ENCODE results near the gene MAML3.

The MAML3 gene

GRCh38 chr4:139834226-139834662 lies 319.7 kb downstream of the MAML3 start:
- no peaks in the 10 kb centered on the region for H3K36me3 ChIP-seq (ENCODE audit: insufficient read depth, low read depth, low read length)
- no peak overlapping the region for H3K27ac ChIP-seq (ENCODE audit: low read length)
- no peaks in the 10 kb centered on the region for H3K9me3 ChIP-seq (ENCODE audit: insufficient read depth, low read depth, low read length)
- H3K4me1 ChIP-seq (ENCODE audit: insufficient read depth, low read length) = peaks cover 17% of the 10 kb centered on the region
- H3K9ac ChIP-seq (ENCODE audit: low read depth, low read length) = no peak overlapping the region
- H3K4me3 ChIP-seq (ENCODE audit: low read length) = no peak overlapping the region
- H3K27me3 ChIP-seq (ENCODE audit: insufficient read depth, low read length) = no peaks in the 10 kb centered on the region

DNA sequence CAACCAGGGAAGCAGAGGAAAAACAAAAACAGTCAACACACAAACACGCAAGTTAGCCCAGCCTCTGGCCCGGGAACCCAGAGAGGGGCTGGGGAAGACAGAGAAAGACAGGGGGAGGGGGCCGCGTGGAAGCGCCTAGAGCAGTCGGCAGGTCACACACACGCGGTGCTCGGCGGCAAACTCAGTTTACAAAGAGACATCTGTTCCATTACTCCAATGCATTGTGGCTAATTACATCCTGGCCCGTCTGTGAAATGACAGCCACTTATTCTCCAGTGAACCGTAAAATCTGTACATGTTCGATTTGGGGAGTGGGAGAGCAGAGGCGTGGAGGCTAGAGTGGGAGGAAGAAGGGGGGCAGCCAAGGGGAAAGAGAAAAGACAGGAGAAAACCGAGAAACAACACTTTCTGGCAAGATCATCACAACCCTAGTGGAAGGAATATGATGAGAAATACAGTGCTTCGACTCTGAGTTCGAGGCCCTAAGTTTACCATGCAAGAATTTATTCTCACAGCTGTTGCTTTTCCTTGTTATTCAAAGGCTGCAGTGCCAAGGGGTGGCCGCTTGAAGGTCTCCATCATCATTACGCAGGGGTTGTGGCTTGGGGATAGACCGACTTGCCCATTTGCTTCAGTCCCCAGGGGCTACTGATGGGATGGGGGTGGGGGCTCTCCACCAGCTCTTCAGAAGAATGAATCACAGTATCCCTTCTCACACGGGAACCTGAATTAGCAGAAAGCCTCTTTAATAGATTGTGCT lies 320.7 kb downstream of the MAML3 start:
- H3K9ac ChIP-seq (ENCODE audit: low read depth, low read length) = no peak overlapping the region
- no peak overlapping the region for H3K4me3 ChIP-seq (ENCODE audit: low read length)
- H3K4me1 ChIP-seq (ENCODE audit: insufficient read depth, low read length) = peaks cover 17% of the 10 kb centered on the region
- no peaks in the 10 kb centered on the region for H3K9me3 ChIP-seq (ENCODE audit: insufficient read depth, low read depth, low read length)
- no peaks in the 10 kb centered on the region for H3K36me3 ChIP-seq (ENCODE audit: insufficient read depth, low read depth, low read length)
- no peak overlapping the region for H3K27ac ChIP-seq (ENCODE audit: low read length)
- no peaks in the 10 kb centered on the region for H3K27me3 ChIP-seq (ENCODE audit: insufficient read depth, low read length)

GRCh38 chr4:139828966-139829664 lies 324.9 kb downstream of the MAML3 start:
- Histone ChIP-seq H3K27ac (ENCODE audit: low read length) (no peak overlapping the region), H3K9me3 (ENCODE audit: insufficient read depth, low read depth, low read length) (no peaks in the 10 kb centered on the region), H3K27me3 (ENCODE audit: insufficient read depth, low read length) (no peaks in the 10 kb centered on the region), H3K9ac (ENCODE audit: low read depth, low read length) (no peak overlapping the region), H3K4me3 (ENCODE audit: low read length) (no peak overlapping the region), H3K4me1 (ENCODE audit: insufficient read depth, low read length) (peaks cover 39% of the 10 kb centered on the region), H3K36me3 (ENCODE audit: insufficient read depth, low read depth, low read length) (no peaks in the 10 kb centered on the region)

DNA sequence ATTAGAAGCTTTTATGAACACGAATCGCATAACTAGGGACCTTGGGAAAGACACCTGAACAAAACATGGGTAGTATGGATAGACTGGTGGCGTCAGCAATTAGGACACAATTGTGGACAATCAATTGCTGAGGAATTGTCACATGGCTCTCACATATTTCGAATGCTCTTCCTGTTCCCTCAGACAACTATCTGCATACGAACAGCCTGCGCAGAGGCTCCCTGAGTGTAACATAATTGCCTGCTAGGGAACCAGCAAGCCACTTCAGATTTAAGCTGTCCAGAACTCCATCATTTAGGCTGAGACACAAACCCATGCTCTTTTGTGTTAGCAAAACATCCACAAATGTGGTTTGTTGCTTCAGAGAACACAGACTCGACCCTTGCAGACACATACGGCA lies 327.6 kb downstream of the MAML3 start:
- peak overlapping the region; percentile 37; the same call in 1 of the 2 replicates for H3K9ac ChIP-seq (ENCODE audit: low read depth, low read length)
- peaks cover 41% of the 10 kb centered on the region for H3K4me1 ChIP-seq (ENCODE audit: insufficient read depth, low read length)
- no peak overlapping the region for H3K27ac ChIP-seq (ENCODE audit: low read length)
- H3K9me3 ChIP-seq (ENCODE audit: insufficient read depth, low read depth, low read length) = peaks cover 3% of the 10 kb centered on the region; the same call in 1 of the 2 replicates
- H3K27me3 ChIP-seq (ENCODE audit: insufficient read depth, low read length) = no peaks in the 10 kb centered on the region
- no peaks in the 10 kb centered on the region for H3K36me3 ChIP-seq (ENCODE audit: insufficient read depth, low read depth, low read length)
- H3K4me3 ChIP-seq (ENCODE audit: low read length) = no peak overlapping the region

- Histone ChIP-seq H3K27me3 (ENCODE audit: insufficient read depth, low read length) (no peaks in the 10 kb centered on the region), H3K36me3 (ENCODE audit: insufficient read depth, low read depth, low read length) (no peaks in the 10 kb centered on the region), H3K9me3 (ENCODE audit: insufficient read depth, low read depth, low read length) (peaks cover 4% of the 10 kb centered on the region; the same call in 1 of the 2 replicates), H3K4me1 (ENCODE audit: insufficient read depth, low read length) (peaks cover 41% of the 10 kb centered on the region), H3K9ac (ENCODE audit: low read depth, low read length) (peak overlapping the region; percentile 37; the same call in 1 of the 2 replicates), H3K4me3 (ENCODE audit: low read length) (peak overlapping the region; percentile 53; the same call in 1 of the 2 replicates), H3K27ac (ENCODE audit: low read length) (peak overlapping the region; percentile 60)
Measured at GRCh38 chr4:139825523-139826014, 328.4 kb downstream of the MAML3 start.

- Histone ChIP-seq H3K4me1 (ENCODE audit: insufficient read depth, low read length) (peaks cover 41% of the 10 kb centered on the region), H3K9me3 (ENCODE audit: insufficient read depth, low read depth, low read length) (peaks cover 4% of the 10 kb centered on the region; the same call in 1 of the 2 replicates), H3K4me3 (ENCODE audit: low read length) (peak overlapping the region; percentile 53; the same call in 1 of the 2 replicates), H3K27ac (ENCODE audit: low read length) (peak overlapping the region; percentile 60), H3K9ac (ENCODE audit: low read depth, low read length) (peak overlapping the region; percentile 37; the same call in 1 of the 2 replicates), H3K36me3 (ENCODE audit: insufficient read depth, low read depth, low read length) (no peaks in the 10 kb centered on the region), H3K27me3 (ENCODE audit: insufficient read depth, low read length) (no peaks in the 10 kb centered on the region)
Measured at GRCh38 chr4:139824882-139825522, 329.0 kb downstream of the MAML3 start.

GRCh38 chr4:139823746-139824145 lies 330.2 kb downstream of the MAML3 start:
- H3K4me3 ChIP-seq (ENCODE audit: low read length) = no peak overlapping the region
- H3K27ac ChIP-seq (ENCODE audit: low read length) = peak overlapping the region; percentile 13
- H3K36me3 ChIP-seq (ENCODE audit: insufficient read depth, low read depth, low read length) = no peaks in the 10 kb centered on the region
- peak overlapping the region; percentile 3; the same call in 1 of the 2 replicates for H3K9ac ChIP-seq (ENCODE audit: low read depth, low read length)
- H3K9me3 ChIP-seq (ENCODE audit: insufficient read depth, low read depth, low read length) = peaks cover 4% of the 10 kb centered on the region; the same call in 1 of the 2 replicates
- H3K4me1 ChIP-seq (ENCODE audit: insufficient read depth, low read length) = peaks cover 41% of the 10 kb centered on the region
- H3K27me3 ChIP-seq (ENCODE audit: insufficient read depth, low read length) = no peaks in the 10 kb centered on the region

DNA sequence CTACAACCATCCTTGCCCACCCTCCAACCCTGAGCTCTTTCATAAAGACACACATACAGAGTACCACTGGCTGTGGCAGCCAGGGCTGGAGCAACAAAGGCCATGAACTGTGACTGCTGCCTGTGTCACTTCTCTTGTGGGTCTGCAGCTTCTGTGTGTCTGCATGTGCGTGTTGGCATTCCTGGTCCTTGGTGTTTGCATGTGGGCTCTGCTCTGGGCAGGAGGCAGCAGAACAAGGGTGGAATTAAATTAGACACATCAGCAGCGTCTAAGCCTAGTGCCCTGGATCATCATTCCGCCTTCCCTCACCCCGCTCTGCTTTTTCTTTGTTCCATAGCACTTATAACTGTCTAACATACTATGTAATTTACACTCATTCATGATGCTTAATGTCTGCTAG lies 330.6 kb downstream of the MAML3 start:
- Histone ChIP-seq H3K9ac (ENCODE audit: low read depth, low read length) (no peak overlapping the region), H3K9me3 (ENCODE audit: insufficient read depth, low read depth, low read length) (peaks cover 4% of the 10 kb centered on the region; the same call in 1 of the 2 replicates), H3K27ac (ENCODE audit: low read length) (no peak overlapping the region), H3K36me3 (ENCODE audit: insufficient read depth, low read depth, low read length) (no peaks in the 10 kb centered on the region), H3K4me3 (ENCODE audit: low read length) (no peak overlapping the region), H3K27me3 (ENCODE audit: insufficient read depth, low read length) (no peaks in the 10 kb centered on the region), H3K4me1 (ENCODE audit: insufficient read depth, low read length) (peaks cover 41% of the 10 kb centered on the region)

DNA sequence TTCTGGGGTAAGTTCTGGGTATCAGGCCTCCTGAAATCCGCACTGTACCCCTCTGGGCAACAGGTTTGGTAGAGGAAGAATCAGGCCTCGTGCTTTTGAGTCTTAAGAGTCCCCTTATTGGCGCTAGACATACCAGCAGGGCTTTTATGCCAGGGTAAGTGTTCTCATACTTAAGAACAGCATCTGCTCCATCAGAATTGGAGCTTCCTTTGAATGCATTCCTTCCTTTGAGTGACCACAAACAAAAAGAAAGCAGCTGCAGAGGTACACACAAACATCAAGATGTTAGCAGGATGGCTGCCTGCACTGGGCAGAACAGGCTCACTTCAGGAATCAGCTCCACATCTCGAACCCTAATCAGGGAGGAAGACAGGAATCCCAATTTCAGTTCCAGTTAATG lies 331.6 kb downstream of the MAML3 start:
- Histone ChIP-seq H3K4me3 (ENCODE audit: low read length) (no peak overlapping the region), H3K4me1 (ENCODE audit: insufficient read depth, low read length) (peaks cover 41% of the 10 kb centered on the region), H3K27me3 (ENCODE audit: insufficient read depth, low read length) (no peaks in the 10 kb centered on the region), H3K36me3 (ENCODE audit: insufficient read depth, low read depth, low read length) (no peaks in the 10 kb centered on the region), H3K9ac (ENCODE audit: low read depth, low read length) (no peak overlapping the region), H3K9me3 (ENCODE audit: insufficient read depth, low read depth, low read length) (peaks cover 4% of the 10 kb centered on the region; the same call in 1 of the 2 replicates), H3K27ac (ENCODE audit: low read length) (no peak overlapping the region)

DNA sequence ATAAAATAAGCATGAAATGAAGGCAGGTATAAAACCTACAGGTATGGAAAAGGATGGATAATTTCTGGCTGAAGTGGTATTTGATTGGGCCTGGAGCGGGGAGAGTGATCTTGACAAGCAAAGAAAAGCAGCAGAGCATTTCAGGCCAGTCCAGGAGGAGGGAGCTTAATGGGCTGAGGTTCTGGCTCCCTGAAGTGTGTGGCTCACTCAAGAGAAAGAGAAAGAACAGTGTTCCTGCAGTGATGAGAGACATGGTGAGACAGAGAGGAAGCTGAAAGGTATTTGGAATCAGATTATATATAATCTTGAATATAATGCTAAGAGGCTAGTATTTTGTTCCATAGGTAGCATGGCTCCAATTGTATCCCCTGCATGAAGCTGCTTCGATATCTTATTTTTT lies 334.9 kb downstream of the MAML3 start:
- Histone ChIP-seq H3K4me1 (ENCODE audit: insufficient read depth, low read length) (peaks cover 40% of the 10 kb centered on the region), H3K9ac (ENCODE audit: low read depth, low read length) (no peak overlapping the region), H3K27me3 (ENCODE audit: insufficient read depth, low read length) (no peaks in the 10 kb centered on the region), H3K27ac (ENCODE audit: low read length) (no peak overlapping the region), H3K36me3 (ENCODE audit: insufficient read depth, low read depth, low read length) (no peaks in the 10 kb centered on the region), H3K4me3 (ENCODE audit: low read length) (no peak overlapping the region), H3K9me3 (ENCODE audit: insufficient read depth, low read depth, low read length) (peaks cover 4% of the 10 kb centered on the region; the same call in 1 of the 2 replicates)

DNA sequence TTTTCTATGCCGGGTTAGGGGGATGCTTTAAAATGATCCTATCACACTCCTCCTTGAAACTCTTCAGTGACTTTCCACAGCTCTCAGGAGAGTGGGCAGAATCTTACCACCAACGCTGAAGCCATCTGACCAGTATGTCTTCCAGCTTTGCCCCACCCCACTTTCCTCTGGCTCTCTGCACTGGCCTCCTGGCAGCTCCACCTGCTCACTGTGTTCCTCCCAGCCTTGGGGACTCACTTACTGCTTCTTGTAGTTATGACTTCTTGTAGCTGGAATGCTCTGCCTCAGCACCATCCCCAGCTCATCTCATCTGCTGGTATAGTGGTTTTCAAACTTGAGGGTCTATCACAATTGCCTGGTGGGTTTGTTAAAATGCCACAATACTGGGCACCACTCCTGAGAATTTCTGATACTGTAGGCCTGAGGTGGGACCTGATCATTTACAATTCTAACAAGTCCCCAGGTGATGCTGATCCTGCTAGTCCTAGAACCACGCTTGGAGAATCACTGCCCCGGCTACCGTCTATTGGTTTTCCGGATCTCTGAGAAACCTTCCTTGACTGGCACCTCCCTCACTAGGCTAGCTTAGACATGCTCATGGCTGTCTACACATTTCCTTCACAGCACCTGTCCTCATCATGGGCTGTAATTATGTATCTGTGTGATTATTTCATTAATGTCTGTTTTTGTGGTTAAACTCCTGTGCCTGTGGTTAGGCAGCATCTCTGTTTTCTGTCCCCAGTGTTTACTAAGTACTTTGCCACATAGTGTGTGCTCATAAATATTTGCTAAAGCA lies 336.1 kb downstream of the MAML3 start:
- no peak overlapping the region for H3K9ac ChIP-seq (ENCODE audit: low read depth, low read length)
- no peaks in the 10 kb centered on the region for H3K36me3 ChIP-seq (ENCODE audit: insufficient read depth, low read depth, low read length)
- no peak overlapping the region for H3K4me3 ChIP-seq (ENCODE audit: low read length)
- no peak overlapping the region for H3K27ac ChIP-seq (ENCODE audit: low read length)
- no peaks in the 10 kb centered on the region for H3K27me3 ChIP-seq (ENCODE audit: insufficient read depth, low read length)
- peaks cover 33% of the 10 kb centered on the region for H3K4me1 ChIP-seq (ENCODE audit: insufficient read depth, low read length)
- H3K9me3 ChIP-seq (ENCODE audit: insufficient read depth, low read depth, low read length) = peaks cover 4% of the 10 kb centered on the region; the same call in 1 of the 2 replicates

Data from iPS-20b (cell line).